HepG2 (cell line): ENCODE results near the gene RABGGTA.

Experiments used
- CTCF ChIP-seq: sonication (generic); formaldehyde crosslinking; IDR thresholded peaks from 2 replicates; pipeline ENCODE4 v1.5.0; 2020; ENCODE audit warnings: mild to moderate bottlenecking, missing genetic modification reagents, moderate library complexity
- GATAD2A ChIP-seq: IDR thresholded peaks from 2 replicates; pipeline ENCODE4 v1.6.1; 2016
- HNRNPLL ChIP-seq: fragments of 200-400 bp; formaldehyde crosslinking; IDR thresholded peaks from 2 replicates; pipeline ENCODE4 v1.6.1; 2017; ENCODE audit warnings: mild to moderate bottlenecking, low read depth, low read length; ENCODE audit not compliant: poor library complexity, severe bottlenecking
- KDM1A ChIP-seq: IDR thresholded peaks from 2 replicates; pipeline ENCODE4 v1.6.1; 2016; ENCODE audit warnings: missing compliant biosample characterization
- NR2F1 ChIP-seq, 2 experiments: fragments of 450-650 bp in 1 of 2; formaldehyde crosslinking in 1 of 2; IDR thresholded peaks; 2 replicates each; pipeline versions ENCODE4 v1.5.0 to v1.6.1; 2016 to 2020; ENCODE audit warnings: mild to moderate bottlenecking in 1 of 2, missing compliant biosample characterization in 1 of 2, missing genetic modification reagents in 1 of 2, moderate library complexity in 1 of 2
- POLR2A ChIP-seq, 2 experiments: IDR thresholded peaks; 2 replicates each; pipeline ENCODE4 v1.6.1; 2011; ENCODE audit warnings: low read depth in 2 of 2, low read length in 2 of 2, mild to moderate bottlenecking in 1 of 2, moderate library complexity in 1 of 2; ENCODE audit not compliant: insufficient read depth in 1 of 2
- RFX5 ChIP-seq: IDR thresholded peaks from 2 replicates; pipeline ENCODE4 v1.6.1; 2011; ENCODE audit warnings: low read depth, low read length, improper control_type of control experiment
- ZFP41 ChIP-seq: sonication (generic); formaldehyde crosslinking; IDR thresholded peaks from 2 replicates; pipeline ENCODE4 v1.4.0; 2020; ENCODE audit warnings: mild to moderate bottlenecking, missing genetic modification reagents, borderline replicate concordance
- ZNF672 ChIP-seq: sonication (generic); formaldehyde crosslinking; IDR thresholded peaks from 2 replicates; pipeline ENCODE4 v1.8.1; 2022; ENCODE audit warnings: missing genetic modification reagents
- ZNF777 ChIP-seq: sonication (generic); formaldehyde crosslinking; IDR thresholded peaks from 2 replicates; pipeline ENCODE4 v1.4.0; 2020; ENCODE audit warnings: missing genetic modification reagents
- ZNF780A ChIP-seq: sonication (generic); formaldehyde crosslinking; IDR thresholded peaks from 2 replicates; pipeline ENCODE4 v1.8.0; 2022; ENCODE audit warnings: mild to moderate bottlenecking, missing genetic modification reagents, moderate library complexity
- TF ChIP-seq, protein P1 (sequence below): sonication (generic); formaldehyde crosslinking; IDR thresholded peaks from 2 replicates; pipeline ENCODE4 v1.4.0; 2020; ENCODE audit warnings: missing genetic modification reagents, borderline replicate concordance
- TF ChIP-seq, protein P2 (sequence below): sonication (generic); formaldehyde crosslinking; IDR thresholded peaks from 2 replicates; pipeline ENCODE4 v1.5.0; 2020; ENCODE audit warnings: mild to moderate bottlenecking, missing genetic modification reagents, borderline replicate concordance
- TF ChIP-seq, protein P3 (sequence below): IDR thresholded peaks from 2 replicates; pipeline ENCODE4 v1.6.1; 2012; ENCODE audit warnings: inconsistent platforms

GRCh38 chr14:24271134-24271833 is at the start of gene RABGGTA:
- TF ChIP-seq POLR2A (IDR thresholded peaks at IDR 0.05; ENCODE audit: insufficient read depth in 1 of 2, low read depth in 2 of 2, low read length in 2 of 2) (peak in 1 of 2 experiments; percentile 96; a peak in 2 of 4 replicates), GATAD2A (peak; percentile 91), CTCF (CRISPR knock-in tag) (peak; percentile 99), HNRNPLL (peak; percentile 96), ZFP41 (CRISPR knock-in tag) (peak; percentile 98), RFX5 (no peak), ZNF780A (peak; percentile 95; the same call in 1 of the 2 replicates), ZNF777 (peak; percentile 84), ZNF672 (peak; percentile 66; the same call in 1 of the 2 replicates), KDM1A (CRISPR knock-in tag) (peak; percentile 74; the same call in 1 of the 2 replicates), NR2F1 (CRISPR knock-in tag; IDR thresholded peaks at IDR 0.05) (peak in 1 of 2 experiments; percentile 8; a peak in 1 of 4 replicates)
- TF ChIP-seq, protein P1, sequence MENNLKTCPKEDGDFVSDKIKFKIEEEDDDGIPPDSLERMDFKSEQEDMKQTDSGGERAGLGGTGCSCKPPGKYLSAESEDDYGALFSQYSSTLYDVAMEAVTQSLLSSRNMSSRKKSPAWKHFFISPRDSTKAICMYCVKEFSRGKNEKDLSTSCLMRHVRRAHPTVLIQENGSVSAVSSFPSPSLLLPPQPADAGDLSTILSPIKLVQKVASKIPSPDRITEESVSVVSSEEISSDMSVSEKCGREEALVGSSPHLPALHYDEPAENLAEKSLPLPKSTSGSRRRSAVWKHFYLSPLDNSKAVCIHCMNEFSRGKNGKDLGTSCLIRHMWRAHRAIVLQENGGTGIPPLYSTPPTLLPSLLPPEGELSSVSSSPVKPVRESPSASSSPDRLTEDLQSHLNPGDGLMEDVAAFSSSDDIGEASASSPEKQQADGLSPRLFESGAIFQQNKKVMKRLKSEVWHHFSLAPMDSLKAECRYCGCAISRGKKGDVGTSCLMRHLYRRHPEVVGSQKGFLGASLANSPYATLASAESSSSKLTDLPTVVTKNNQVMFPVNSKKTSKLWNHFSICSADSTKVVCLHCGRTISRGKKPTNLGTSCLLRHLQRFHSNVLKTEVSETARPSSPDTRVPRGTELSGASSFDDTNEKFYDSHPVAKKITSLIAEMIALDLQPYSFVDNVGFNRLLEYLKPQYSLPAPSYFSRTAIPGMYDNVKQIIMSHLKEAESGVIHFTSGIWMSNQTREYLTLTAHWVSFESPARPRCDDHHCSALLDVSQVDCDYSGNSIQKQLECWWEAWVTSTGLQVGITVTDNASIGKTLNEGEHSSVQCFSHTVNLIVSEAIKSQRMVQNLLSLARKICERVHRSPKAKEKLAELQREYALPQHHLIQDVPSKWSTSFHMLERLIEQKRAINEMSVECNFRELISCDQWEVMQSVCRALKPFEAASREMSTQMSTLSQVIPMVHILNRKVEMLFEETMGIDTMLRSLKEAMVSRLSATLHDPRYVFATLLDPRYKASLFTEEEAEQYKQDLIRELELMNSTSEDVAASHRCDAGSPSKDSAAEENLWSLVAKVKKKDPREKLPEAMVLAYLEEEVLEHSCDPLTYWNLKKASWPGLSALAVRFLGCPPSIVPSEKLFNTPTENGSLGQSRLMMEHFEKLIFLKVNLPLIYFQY (CRISPR knock-in tag): peak; percentile 98
- TF ChIP-seq, protein P2, sequence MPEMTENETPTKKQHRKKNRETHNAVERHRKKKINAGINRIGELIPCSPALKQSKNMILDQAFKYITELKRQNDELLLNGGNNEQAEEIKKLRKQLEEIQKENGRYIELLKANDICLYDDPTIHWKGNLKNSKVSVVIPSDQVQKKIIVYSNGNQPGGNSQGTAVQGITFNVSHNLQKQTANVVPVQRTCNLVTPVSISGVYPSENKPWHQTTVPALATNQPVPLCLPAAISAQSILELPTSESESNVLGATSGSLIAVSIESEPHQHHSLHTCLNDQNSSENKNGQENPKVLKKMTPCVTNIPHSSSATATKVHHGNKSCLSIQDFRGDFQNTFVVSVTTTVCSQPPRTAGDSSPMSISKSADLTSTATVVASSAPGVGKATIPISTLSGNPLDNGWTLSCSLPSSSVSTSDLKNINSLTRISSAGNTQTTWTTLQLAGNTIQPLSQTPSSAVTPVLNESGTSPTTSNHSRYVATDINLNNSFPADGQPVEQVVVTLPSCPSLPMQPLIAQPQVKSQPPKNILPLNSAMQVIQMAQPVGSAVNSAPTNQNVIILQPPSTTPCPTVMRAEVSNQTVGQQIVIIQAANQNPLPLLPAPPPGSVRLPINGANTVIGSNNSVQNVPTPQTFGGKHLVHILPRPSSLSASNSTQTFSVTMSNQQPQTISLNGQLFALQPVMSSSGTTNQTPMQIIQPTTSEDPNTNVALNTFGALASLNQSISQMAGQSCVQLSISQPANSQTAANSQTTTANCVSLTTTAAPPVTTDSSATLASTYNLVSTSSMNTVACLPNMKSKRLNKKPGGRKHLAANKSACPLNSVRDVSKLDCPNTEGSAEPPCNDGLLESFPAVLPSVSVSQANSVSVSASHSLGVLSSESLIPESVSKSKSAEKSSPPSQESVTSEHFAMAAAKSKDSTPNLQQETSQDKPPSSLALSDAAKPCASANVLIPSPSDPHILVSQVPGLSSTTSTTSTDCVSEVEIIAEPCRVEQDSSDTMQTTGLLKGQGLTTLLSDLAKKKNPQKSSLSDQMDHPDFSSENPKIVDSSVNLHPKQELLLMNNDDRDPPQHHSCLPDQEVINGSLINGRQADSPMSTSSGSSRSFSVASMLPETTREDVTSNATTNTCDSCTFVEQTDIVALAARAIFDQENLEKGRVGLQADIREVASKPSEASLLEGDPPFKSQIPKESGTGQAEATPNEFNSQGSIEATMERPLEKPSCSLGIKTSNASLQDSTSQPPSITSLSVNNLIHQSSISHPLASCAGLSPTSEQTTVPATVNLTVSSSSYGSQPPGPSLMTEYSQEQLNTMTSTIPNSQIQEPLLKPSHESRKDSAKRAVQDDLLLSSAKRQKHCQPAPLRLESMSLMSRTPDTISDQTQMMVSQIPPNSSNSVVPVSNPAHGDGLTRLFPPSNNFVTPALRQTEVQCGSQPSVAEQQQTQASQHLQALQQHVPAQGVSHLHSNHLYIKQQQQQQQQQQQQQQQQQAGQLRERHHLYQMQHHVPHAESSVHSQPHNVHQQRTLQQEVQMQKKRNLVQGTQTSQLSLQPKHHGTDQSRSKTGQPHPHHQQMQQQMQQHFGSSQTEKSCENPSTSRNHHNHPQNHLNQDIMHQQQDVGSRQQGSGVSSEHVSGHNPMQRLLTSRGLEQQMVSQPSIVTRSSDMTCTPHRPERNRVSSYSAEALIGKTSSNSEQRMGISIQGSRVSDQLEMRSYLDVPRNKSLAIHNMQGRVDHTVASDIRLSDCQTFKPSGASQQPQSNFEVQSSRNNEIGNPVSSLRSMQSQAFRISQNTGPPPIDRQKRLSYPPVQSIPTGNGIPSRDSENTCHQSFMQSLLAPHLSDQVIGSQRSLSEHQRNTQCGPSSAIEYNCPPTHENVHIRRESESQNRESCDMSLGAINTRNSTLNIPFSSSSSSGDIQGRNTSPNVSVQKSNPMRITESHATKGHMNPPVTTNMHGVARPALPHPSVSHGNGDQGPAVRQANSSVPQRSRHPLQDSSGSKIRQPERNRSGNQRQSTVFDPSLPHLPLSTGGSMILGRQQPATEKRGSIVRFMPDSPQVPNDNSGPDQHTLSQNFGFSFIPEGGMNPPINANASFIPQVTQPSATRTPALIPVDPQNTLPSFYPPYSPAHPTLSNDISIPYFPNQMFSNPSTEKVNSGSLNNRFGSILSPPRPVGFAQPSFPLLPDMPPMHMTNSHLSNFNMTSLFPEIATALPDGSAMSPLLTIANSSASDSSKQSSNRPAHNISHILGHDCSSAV: peak; percentile 99
- TF ChIP-seq, protein P3, sequence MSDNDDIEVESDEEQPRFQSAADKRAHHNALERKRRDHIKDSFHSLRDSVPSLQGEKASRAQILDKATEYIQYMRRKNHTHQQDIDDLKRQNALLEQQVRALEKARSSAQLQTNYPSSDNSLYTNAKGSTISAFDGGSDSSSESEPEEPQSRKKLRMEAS: no peak
